ENCODE results near the gene PHACTR3.

Gene PHACTR3

DNA sequence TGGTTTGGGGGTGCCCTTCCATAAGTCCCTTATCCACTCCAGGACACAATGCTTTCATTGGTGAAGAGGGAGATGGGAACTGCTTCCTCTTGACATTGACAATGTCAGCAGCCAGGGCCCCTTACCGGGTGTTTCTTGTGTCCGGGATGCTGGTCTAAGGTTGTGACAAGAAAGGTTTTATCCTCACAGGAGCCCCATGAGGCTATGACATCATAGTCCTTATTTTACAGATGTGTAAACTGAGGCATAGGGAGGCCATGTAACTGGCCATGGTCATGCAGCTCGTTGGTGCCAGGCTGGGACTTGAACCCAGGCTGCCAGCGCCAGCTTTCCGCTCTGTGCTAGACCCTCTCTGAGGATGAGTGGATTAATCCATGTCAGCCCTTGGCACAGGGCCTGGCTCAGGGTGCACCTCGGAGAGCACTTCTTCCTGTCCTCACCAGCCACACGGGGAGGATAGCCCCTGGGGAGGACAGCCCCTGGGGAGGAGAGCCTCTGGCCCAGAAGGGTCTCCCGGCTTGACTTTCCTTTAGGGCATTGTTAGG lies 171.8 kb downstream of the PHACTR3 start:
- Histone ChIP-seq H3K79me2 (no peaks in the 10 kb centered on the region), H2AFZ (no peak overlapping the region), H3K4me3 (ENCODE audit: low read depth, low read length) (no peak overlapping the region), H3K27ac (no peak overlapping the region), H3K9ac (no peak overlapping the region), H3K4me1 (no peaks in the 10 kb centered on the region), H3K9me3 (ENCODE audit: control insufficient read depth, low read length) (no peaks in the 10 kb centered on the region), H3K4me2 (ENCODE audit: low read length) (no peak overlapping the region), H3K27me3 (ENCODE audit: control insufficient read depth, insufficient read depth, low read length) (no peaks in the 10 kb centered on the region), H3K36me3 (ENCODE audit: control insufficient read depth, insufficient read depth, low read length) (no peaks in the 10 kb centered on the region)
- TF ChIP-seq, protein P1, sequence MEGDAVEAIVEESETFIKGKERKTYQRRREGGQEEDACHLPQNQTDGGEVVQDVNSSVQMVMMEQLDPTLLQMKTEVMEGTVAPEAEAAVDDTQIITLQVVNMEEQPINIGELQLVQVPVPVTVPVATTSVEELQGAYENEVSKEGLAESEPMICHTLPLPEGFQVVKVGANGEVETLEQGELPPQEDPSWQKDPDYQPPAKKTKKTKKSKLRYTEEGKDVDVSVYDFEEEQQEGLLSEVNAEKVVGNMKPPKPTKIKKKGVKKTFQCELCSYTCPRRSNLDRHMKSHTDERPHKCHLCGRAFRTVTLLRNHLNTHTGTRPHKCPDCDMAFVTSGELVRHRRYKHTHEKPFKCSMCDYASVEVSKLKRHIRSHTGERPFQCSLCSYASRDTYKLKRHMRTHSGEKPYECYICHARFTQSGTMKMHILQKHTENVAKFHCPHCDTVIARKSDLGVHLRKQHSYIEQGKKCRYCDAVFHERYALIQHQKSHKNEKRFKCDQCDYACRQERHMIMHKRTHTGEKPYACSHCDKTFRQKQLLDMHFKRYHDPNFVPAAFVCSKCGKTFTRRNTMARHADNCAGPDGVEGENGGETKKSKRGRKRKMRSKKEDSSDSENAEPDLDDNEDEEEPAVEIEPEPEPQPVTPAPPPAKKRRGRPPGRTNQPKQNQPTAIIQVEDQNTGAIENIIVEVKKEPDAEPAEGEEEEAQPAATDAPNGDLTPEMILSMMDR (IDR thresholded peaks at IDR 0.05), result no peak

DNA sequence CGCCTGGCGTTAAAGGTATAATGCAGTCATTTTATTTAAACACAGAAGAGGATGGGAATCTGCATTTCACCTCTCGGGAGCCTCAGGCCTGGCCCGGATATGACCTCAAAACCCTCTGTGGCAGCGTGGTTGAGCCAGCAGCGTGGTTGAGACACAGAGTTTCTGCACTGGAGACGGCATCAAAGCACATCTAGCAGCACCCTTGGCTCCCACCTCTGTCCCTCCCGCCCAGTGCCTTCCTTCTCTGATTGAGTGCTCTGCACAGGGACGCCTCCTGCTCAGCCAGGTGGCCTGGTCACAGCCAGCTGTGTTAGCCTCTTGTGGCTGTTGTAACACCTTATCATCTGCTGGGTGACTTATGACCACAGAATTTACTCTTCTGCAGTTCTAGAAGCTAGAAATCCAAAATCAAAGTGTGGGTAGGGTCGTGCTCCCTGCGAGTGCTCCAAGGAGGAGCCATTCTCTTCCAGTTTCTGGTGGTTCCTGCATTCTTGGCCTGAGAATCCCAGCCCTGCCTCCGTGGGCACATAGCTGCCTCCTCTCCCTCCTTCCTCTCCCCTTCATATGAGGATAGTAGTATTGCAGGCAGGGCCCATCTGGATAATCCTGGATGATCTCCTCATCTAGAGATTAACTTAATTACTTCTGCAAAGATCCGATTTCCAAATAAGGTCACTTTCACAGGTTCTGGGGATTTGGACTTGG lies 172.4 kb downstream of the PHACTR3 start:
- H3K9ac ChIP-seq, result no peak overlapping the region
- no peaks in the 10 kb centered on the region for H3K27me3 ChIP-seq (ENCODE audit: control insufficient read depth, insufficient read depth, low read length)
- TF ChIP-seq, protein P1 (IDR thresholded peaks at IDR 0.05), result no peak
- no peak overlapping the region for H3K27ac ChIP-seq
- H3K9me3 ChIP-seq (ENCODE audit: control insufficient read depth, low read length), result no peaks in the 10 kb centered on the region
- no peak overlapping the region for H3K4me2 ChIP-seq (ENCODE audit: low read length)
- no peaks in the 10 kb centered on the region for H3K79me2 ChIP-seq
- no peak overlapping the region for H2AFZ ChIP-seq
- no peak overlapping the region for H3K4me3 ChIP-seq (ENCODE audit: low read depth, low read length)
- H3K36me3 ChIP-seq (ENCODE audit: control insufficient read depth, insufficient read depth, low read length), result no peaks in the 10 kb centered on the region
- H3K4me1 ChIP-seq, result no peaks in the 10 kb centered on the region

DNA sequence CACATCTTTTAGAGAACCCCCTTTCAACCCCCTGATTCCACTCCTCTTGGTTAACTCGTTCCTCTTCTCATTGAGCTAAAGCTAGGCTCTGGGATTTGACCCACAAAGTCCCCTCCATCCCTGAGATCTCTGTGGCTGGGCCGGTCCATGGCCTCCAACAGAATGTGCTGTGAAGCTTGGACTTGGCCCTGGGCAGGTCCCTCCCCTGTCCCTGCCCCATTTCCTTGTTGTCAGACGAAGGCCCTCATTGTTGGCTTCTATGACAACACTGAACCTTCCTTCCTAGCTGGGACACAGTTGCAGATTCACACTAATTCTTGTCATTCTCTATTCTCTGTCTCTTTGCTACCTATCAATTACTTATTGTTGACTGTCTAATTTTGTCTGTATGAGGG lies 173.0 kb downstream of the PHACTR3 start:
- H3K27ac ChIP-seq, result no peak overlapping the region
- H3K9me3 ChIP-seq (ENCODE audit: control insufficient read depth, low read length), result no peaks in the 10 kb centered on the region
- no peaks in the 10 kb centered on the region for H3K36me3 ChIP-seq (ENCODE audit: control insufficient read depth, insufficient read depth, low read length)
- no peaks in the 10 kb centered on the region for H3K79me2 ChIP-seq
- H2AFZ ChIP-seq, result no peak overlapping the region
- H3K4me2 ChIP-seq (ENCODE audit: low read length), result no peak overlapping the region
- TF ChIP-seq, protein P1 (IDR thresholded peaks at IDR 0.05), result no peak
- no peak overlapping the region for H3K9ac ChIP-seq
- no peak overlapping the region for H3K4me3 ChIP-seq (ENCODE audit: low read depth, low read length)
- H3K27me3 ChIP-seq (ENCODE audit: control insufficient read depth, insufficient read depth, low read length), result no peaks in the 10 kb centered on the region
- H3K4me1 ChIP-seq, result no peaks in the 10 kb centered on the region

DNA sequence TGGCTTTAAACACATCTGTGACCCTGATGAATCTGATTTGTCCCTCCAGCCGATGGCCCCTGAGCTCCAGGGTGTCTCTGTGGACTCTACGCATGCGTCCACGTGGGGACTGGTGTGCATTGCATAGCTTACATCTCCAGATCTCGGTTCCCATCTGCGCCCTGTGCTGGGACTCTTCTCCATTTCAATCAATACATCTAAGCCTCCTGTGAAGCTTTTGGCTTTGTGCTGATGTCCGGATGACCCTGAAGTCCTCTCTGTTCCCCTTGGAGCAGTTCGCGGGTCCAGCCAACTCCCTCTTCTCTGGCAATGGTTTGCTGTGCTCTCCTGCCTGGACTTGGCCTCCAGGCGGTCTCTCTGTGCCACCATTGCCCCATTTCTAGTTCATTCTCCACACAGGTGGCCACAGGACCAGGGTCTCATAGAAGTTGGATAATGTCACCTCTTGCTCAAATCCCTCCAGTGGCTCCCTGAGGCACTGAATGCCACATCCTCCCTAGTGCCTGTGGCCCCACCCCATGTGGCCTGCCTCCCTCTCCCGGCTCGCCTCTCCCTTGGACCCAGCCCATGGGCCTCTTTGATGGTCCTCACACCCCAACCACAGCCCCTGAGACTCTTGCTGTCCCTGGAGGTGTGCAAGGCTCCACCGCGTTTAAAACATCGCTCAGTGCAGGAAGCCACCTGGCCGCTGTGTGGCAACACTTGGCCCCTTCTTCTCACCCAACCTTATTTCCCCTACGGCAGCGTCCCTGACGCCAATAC lies 173.7 kb downstream of the PHACTR3 start:
- H3K36me3 ChIP-seq (ENCODE audit: control insufficient read depth, insufficient read depth, low read length), result no peaks in the 10 kb centered on the region
- H3K9me3 ChIP-seq (ENCODE audit: control insufficient read depth, low read length), result no peaks in the 10 kb centered on the region
- H3K27me3 ChIP-seq (ENCODE audit: control insufficient read depth, insufficient read depth, low read length), result no peaks in the 10 kb centered on the region
- TF ChIP-seq, protein P1 (IDR thresholded peaks at IDR 0.05), result no peak
- H3K4me2 ChIP-seq (ENCODE audit: low read length), result no peak overlapping the region
- no peaks in the 10 kb centered on the region for H3K79me2 ChIP-seq
- H3K4me3 ChIP-seq (ENCODE audit: low read depth, low read length), result no peak overlapping the region
- H3K27ac ChIP-seq, result no peak overlapping the region
- H3K9ac ChIP-seq, result no peak overlapping the region
- H2AFZ ChIP-seq, result no peak overlapping the region
- H3K4me1 ChIP-seq, result no peaks in the 10 kb centered on the region

Measured in parathyroid adenoma (tissue), 2 donors.